HG03521 (cell line): Measurements from ENCODE around the gene UGT1A6.
"Not testable (repeated sequence)": the region's sequence is repeated elsewhere in the genome, so short reads cannot be mapped to it uniquely, and the experiment has no call there.

ENCODE experiments used
- ATAC-seq: cut with Tn5 transposase; IDR thresholded peaks from one replicate; pipeline ENCODE4 v1.9.1; 2021; ENCODE audit warnings: mild to moderate bottlenecking, moderate library complexity; ENCODE audit not compliant: unreplicated experiment

The UGT1A6 gene

DNA sequence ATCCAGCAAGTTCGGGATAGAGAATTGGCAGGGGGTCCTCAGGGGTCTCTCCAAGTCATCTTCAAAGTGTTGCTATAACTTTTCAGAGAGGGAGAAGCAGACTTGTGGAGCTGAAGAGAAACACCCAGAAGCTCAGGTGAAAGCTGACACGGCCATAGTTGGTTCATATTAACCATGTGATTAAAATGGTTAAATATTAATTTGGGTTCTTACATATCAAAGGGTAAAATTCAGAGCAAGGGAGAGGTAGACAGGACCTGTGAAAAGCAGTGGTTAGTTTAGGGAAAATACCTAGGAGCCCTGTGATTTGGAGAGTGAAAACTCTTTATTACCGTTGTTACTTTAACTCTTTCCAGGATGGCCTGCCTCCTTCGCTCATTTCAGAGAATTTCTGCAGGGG is at the start of gene UGT1A6:
TSS of gene UGT1A6 (plus strand) at position 243 of the 400 bp plus-strand sequence. CDS start at position 358, 115 bp downstream.
- ATAC-seq = no peak

DNA sequence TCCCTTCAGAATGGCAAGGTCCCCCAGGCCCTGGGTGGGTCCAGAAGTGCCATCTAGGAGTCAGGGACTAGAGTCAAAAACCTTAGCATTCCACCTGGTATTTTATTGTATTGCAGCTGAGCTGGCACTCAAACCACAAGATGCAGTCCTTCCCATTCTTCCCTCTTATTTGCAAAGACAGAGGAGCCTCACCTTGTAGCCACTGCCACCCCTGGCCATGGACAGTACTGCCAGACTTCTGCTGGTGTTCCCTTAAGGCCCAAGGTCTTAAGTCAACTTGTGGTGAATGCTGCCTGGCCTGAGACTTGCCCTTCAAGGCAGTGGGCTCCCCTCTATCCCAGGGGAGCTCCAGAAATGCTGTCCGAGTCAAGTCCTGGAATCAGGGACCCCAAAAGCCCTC is 49.6 kb upstream of the UGT1A6 start:
- ATAC-seq = no peak

DNA sequence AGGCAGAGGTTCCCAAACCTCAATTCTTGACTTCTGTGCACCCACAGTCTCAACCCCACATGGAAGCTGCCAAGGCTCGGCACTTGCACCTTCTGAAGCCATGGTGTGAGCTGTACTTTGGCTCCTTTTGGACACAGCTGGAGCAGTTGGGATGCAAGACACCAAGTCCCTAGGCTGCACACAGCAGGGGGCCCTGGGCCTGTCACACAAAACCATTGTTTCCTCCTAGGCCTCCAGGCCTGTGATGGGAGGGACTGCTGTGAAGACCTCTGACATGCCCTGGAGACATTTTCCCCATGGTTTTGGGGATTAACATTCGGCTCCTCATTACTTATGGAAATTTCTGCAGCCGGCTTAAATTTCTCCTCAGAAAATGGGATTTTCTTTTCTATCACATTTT is 46.7 kb upstream of the UGT1A6 start:
- not testable (repeated sequence) for ATAC-seq

DNA sequence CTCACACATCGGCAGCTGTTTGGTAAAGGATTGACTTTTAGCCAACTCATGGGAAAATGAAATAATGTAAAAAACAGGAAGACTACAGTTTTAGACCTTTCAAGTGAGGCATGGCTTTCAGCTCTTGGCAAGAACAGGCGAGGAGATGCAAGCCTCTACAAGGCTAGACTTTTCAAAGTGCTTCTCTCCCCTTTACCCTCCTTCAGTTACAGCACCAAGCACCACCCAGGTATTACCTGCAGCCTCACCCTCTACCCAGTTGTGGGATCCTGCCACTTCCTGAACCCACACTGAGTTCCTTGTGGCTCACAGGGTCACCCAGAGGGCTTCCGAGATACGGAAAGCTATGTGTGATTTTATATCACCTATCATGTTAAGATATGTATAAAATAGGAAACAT is 41.7 kb upstream of the UGT1A6 start:
- ATAC-seq = no peak

DNA sequence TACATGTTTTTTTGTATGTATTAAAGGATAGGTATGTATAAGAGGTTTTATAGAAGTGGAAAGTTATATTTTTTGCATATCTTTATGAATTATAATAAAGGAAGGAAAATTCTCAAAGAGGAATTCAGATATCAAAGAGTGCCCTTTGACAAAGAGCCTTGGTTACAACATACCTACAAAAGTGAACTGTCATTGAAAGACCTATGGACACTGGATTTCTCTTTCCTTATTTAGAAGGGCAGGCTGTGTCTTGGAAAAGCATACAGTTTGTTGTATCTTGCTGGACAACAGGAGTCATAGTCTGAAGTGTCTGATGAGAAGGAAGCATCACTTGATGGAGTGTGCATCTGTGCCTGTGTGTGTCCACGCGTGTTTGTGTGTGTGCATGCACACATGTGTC is 41.3 kb upstream of the UGT1A6 start:
- ATAC-seq = no peak

DNA sequence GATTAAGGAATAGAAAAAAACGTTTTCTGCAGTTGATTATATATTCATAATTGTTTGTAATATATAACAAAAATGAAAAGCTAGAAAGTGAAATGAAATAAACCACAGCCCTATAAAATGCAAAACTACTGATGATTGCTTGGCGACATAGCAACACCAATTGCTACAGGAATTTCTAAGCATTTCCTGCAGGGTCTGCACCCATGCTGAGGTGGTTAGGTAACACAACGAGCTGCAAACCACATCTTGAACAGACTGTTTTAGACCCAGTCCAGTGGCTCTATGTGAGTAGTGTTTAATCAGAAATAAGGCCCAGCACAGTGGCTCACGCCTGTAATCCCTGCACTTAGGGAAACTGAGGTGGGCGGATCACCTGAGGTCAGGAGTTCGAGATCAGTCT is 38.2 kb upstream of the UGT1A6 start:
- no peak for ATAC-seq

DNA sequence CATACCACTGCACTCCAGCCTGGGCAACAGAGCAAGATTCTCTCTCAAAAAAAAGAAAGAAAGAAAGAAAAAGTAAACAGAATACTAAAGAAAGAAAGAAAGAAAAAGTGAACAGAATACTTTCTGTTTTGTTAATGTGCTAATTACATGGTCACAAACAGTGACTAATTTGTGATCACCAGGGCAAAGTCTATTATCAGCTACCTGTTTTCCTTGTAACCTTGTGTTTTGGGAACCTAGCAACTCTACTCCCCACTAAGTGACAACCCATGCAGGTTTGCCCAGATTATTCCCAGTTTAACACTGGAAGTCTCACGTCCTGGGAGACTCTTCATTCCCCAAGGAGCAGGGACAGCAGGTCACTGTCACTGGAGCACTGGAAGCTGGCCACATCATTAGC is 37.6 kb upstream of the UGT1A6 start:
- no peak for ATAC-seq

DNA sequence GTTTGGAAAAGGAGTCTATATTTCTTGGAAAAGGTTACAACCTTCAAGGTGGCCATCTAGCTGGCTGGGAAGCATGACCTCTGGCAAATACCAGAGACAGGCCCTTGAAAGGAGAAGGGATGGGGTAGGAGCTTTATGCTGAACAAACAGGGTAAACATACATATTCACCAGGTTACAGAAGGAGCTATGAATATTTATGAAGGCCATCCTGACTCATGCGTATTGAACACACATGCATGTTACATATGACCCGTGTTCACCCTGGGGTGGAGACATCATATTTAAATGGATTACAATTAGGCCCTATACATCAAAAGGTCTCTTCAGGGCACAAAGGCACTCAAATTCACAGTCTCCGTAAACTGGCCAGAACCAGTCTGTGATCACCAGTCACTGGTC is 36.7 kb upstream of the UGT1A6 start:
- ATAC-seq = not testable (repeated sequence)

DNA sequence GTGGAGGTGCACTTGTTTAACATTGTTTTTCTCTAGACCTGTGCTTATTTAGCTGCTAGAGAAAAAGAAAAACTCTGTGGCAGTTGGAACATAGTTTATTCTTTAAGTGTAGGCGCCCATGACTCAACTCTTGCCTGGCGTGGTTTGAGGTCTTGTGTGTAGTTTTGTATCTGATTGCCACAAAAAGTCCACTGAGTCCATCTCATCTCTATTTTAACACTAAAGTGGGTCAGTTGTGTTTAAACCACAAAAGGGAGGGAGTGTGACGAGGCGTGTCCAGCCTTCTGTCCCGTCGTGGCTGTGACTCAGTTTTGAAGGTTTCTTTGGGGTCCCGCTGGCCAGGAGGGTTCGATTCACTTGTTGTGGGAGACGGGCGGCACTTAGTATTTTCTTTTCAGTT is 36.2 kb upstream of the UGT1A6 start:
- ATAC-seq = no peak

DNA sequence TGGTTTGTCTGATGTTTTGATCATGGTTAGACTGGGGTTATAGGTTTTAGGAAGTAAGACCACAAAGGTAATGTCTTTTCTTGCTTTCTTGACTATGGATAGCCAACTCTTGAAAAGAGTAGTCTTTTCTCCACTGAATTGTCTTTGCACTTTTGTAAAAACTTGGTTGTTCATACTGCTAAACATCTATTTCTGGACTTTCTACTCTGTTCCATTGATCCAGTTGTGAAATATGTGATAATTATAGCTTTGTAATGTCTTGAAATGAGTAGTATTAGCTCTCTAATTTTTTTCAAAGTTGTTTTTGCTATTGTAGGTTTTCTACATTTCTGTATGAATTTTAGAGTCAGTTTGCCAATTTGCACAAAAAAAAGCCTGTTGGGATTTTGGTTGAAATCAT is 34.1 kb upstream of the UGT1A6 start:
- ATAC-seq = no peak

DNA sequence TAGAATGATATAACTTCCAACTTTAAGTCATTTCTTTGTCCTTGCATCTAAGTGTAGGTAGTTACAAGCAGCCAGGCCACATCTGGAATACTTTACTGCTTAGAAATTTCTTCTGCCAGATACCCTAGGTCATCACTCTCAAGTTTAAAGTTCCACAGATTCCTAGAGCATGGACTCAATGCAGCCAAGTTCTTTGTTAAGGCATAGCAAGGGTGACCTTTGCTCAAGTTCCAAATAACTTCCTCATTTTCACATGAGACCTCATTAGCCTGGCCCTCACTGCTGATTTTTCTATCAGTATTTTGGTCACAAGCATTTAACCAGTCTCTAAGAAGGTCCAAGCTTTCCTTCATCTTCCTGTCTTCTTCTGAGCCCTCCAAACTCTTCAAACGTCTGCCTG is 28.8 kb upstream of the UGT1A6 start:
- no peak for ATAC-seq

DNA sequence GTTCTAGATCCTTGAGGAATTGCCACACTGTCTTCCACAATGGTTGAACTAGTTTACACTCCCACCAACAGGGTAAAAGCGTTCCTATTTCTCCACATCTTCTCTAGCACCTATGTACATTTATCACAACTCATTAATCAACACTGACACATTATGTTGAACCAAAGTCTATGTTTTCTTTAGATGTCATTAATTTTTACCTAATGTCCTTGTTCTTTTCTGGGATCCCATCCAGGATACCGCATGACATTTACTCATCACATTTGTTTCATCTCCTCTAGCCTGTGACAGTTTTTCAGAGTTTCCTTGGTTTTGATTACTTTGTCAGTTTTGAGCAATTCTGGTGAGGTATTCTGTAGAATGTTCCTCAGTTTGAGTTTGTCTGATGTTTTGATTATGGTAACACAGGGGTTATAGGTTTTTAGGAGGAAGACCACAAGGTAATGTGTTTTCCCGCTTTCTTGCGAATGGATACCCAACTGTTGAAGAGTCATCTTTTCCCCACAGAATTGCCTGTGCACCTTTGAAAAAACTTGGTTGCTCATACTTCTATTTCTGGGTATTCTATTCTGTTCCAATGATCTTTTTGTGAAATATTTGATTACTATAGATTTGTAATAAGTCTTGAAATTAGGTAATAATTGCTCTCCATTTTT is 24.0 kb upstream of the UGT1A6 start:
- ATAC-seq = no peak

DNA sequence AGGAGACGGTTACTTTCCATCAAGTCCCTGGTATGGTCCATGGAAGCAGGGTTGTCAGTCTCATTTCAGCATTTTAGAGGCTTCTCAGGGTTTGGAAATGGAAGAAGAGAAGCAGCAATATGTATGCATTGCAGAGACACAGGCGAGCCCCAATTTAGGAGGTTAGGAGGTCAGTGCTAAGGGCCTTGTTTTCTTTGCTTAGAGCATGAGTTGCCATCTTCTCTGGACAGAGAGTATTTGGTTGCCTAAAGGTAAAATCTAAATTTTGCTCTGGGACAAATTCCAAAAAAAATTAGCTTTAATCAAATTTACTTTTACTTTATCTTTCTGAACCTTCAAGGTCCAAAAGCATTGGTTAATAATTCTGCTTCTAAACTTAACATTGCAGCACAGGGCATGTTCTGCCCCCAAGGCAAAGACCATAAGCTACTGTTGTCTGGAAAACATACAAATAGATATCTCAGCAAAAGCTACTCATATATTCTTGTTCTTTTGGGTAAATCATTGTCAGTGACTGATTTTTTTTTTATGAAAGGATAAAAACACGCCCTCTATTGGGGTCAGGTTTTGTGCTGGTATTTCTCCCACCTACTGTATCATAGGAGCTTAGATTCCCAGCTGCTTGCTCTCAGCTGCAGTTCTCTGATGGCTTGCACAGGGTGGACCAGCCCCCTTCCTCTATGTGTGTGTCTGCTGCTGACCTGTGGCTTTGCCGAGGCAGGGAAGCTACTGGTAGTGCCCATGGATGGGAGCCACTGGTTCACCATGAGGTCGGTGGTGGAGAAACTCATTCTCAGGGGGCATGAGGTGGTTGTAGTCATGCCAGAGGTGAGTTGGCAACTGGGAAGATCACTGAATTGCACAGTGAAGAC is 21.2 kb upstream of the UGT1A6 start, which contains the start of gene UGT1A9:
TSS of gene UGT1A9 (plus strand) at position 609 of the 872 bp plus-strand sequence. CDS start at position 646, 37 bp downstream.
- ATAC-seq = no peak

DNA sequence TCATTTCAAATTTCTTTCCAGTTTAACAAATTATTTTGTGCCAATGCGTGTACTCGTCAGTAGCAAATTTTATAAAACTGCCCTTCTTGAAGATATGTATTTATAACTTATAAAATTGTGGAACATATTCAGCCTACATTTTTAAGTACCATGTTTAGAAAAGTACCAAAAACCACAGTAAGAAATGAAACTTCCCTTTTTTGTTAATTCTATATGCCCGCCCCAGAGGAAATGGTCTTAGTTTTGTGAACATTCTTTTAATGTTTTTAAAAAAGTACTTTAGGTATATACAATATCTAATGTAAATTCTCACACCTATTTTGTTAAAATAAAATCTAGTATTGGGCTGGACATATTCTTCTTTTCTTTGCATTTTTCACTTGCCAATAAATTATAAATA is 19.8 kb upstream of the UGT1A6 start:
- ATAC-seq = no peak

DNA sequence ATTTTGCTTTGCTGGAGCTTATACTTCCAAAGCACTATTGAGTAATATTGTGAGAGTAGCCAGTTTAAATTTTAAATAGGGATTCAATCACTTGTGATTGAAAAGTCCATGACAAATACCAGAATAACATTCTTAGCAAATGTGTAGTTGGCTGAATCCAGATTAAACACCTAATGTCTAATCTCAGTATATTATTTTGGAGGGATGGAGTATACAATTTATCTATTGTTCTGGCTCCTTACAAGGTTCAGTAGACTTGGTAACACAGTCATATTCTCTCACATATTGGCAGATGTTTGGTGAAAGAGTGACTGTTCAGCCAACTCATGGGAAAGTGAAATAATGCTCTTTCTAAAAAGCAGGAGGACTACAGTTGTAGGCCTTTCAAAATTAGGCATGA is 18.8 kb upstream of the UGT1A6 start:
- no peak for ATAC-seq

DNA sequence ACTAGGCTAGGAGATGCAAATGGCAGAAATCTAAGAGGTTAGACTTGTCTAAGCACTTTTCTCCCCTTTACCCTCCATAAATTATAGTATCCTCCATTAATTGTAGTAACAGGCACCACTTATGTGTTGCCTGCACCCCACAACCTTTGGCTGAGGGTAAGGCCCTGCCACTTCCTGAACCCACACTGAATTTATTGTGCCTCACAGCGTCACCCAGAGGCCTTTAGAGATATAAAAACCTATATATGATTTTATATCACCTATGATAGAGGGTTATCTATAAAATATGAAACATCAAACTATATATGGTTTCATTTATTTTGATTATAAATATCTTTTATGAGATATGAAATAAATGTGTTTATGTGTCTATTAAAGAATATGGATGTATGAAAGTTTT is 18.4 kb upstream of the UGT1A6 start:
- ATAC-seq = no peak

DNA sequence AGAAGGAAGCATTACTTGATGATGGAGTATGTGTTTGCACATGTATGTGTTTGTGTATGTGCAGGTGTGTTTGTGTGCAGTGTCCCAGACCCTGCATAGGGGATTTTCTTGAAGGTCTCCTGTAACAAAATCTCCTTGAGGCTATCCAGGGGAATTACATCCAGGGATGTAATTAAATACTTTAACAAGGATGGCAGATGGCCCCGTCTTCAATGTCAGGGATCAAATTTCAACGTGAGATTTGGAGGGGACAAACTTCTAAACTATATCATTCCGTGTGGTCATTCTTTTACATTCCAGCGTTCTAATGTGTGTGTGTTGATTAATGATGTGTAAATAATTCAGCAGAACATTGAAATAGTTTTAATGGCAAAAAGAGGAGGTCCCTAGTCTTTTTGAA is 17.7 kb upstream of the UGT1A6 start:
- ATAC-seq = no peak

DNA sequence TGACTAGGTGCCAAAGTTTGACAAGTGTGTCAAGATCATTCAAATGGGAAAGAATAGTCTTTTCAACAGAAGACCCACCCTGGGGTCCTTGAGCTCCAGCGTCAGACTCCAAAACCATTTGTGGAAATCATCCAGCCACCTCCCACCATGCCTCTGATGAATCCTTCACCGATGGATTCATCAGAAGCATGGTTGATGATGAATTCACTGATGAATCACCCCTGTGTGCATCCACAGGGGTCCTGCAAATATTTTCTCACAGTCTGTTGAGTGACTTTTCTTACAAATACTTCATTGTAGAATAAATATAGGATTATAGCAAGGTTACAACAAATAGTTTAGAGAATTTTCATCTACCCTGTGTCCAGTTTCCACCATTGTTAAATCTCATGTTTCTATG is 16.6 kb upstream of the UGT1A6 start:
- ATAC-seq = no peak

DNA sequence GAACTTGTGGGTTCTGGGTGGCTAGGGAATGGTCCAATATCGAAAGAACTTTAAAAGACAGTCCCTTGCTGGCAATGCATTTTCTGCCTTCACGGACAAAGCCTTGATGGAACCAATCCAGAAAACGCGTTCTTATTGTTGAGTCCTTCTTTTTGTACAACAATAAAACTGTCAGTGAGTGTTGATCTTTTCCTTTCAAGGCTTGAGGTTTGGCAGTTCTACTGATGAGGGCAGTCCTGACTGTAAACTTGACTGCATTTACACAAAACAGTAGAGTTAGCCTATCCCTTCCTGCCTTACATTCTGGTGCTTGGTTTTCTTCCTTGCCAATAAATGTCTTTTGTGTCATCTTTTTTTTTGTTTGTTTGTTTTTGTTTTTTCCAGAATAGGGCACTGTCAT is 13.5 kb upstream of the UGT1A6 start:
- ATAC-seq = no peak

DNA sequence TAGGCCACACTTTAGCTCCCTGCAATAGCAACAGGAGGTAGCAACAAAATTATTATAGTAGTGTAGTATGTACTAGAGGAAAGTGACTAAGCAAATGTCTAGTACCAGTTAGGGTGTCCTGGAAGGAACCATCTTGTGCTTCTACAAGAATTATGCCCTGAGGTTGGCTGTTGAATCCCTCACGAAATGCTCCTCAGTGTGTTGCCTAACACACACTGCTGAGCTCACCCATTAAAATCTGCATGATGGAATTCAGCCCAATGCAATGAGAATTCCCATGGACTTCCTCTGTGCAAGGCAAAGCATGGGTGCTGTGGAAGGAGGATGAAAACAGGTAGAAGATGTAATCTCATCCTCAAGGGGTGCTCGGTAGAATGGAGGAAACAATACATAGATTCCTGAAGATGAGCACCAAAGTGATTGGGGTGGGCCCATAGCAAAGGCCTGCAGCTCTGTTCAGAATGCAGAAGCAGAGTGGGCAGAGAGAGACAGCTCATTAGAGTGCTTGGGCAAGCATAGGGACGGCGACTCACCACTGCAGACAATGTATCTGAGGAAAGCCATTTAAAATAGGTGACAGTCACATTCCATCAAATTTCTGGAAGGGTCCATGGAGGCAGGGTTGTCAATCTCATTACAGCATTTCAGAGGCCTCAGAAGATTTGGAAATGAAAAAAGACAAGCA is 12.2 kb upstream of the UGT1A6 start:
- no peak for ATAC-seq

DNA sequence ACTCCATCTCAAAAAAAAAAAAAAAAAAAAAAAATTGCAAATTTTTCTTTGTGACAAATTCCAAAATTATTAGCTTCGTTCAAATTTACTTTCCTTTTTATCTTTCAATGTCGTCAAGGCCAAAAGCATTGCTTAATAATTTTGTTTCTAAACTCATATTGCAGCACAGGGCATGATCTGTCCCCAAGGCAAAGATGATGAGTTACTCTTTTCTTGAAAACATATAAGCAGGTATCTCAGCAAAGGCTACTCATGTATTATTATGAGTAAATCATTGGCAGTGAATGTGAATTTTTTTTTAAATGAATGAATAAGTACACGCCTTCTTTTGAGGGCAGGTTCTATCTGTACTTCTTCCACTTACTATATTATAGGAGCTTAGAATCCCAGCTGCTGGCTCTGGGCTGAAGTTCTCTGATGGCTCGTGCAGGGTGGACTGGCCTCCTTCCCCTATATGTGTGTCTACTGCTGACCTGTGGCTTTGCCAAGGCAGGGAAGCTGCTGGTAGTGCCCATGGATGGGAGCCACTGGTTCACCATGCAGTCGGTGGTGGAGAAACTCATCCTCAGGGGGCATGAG is 11.1 kb upstream of the UGT1A6 start, which contains the start of gene UGT1A7:
TSS of gene UGT1A7 (plus strand) at position 381 of the 579 bp plus-strand sequence. CDS start at position 418, 37 bp downstream.
- no peak for ATAC-seq
